Measurements from ENCODE around the gene QRICH1. TPM values are rescaled to one million over a fixed set of nuclear protein-coding genes. Genes with fewer than 3 reads are reported as not detected.

QRICH1 gene
- total RNA-seq, 2 experiments from 2014 or later = 210 to 255 TPM

DNA sequence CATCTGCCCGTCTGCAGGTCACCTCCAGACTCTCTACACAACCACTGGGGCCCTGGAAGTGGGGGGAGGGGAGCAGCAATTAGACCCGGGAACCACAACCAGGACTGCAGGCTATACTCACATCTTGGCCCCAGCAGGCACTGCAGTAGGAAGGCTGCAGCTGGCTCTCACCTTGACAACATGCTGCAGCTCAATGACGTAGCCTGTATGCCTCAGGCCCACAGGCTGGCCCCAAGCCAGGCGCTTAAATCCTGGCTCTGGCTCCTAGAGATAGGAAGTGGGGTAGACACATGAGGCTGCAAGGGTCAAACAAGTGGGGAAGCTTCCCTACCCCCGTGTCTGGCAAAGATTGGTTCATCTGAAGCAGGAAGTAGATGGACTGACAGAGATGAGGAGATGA lies 4.6 kb upstream of the QRICH1 start:
- ChIA-PET POLR2A (no interaction called here), CTCF (no interaction called here)
- peaks cover 58% of the 10 kb centered on the region for H3K36me3 ChIP-seq (ENCODE audit: insufficient read depth, low read length)
- H3K4me3 Mint-ChIP-seq = peak overlapping the region; percentile 31
- no peak overlapping the region for H3K4me3 ChIP-seq (ENCODE audit: low read length)
- no peaks in the 10 kb centered on the region for H3K27me3 Mint-ChIP-seq
- H3K9me3 ChIP-seq (ENCODE audit: control insufficient read depth in 1 of 2, insufficient read depth in 1 of 2, low read length in 2 of 2) = no peaks in the 10 kb centered on the region
- ATAC-seq (ENCODE audit: poor library complexity) (no peak), DNase-seq (no peak)
- peaks cover 23% of the 10 kb centered on the region for H3K4me1 ChIP-seq (ENCODE audit: insufficient read depth, low read length)
- TF ChIP-seq, protein P1, sequence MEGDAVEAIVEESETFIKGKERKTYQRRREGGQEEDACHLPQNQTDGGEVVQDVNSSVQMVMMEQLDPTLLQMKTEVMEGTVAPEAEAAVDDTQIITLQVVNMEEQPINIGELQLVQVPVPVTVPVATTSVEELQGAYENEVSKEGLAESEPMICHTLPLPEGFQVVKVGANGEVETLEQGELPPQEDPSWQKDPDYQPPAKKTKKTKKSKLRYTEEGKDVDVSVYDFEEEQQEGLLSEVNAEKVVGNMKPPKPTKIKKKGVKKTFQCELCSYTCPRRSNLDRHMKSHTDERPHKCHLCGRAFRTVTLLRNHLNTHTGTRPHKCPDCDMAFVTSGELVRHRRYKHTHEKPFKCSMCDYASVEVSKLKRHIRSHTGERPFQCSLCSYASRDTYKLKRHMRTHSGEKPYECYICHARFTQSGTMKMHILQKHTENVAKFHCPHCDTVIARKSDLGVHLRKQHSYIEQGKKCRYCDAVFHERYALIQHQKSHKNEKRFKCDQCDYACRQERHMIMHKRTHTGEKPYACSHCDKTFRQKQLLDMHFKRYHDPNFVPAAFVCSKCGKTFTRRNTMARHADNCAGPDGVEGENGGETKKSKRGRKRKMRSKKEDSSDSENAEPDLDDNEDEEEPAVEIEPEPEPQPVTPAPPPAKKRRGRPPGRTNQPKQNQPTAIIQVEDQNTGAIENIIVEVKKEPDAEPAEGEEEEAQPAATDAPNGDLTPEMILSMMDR (IDR thresholded peaks at IDR 0.05) = no peak
- H3K9me3 Mint-ChIP-seq = no peaks in the 10 kb centered on the region
- H3K27me3 ChIP-seq (ENCODE audit: control insufficient read depth in 1 of 2, insufficient read depth in 2 of 2, low read length in 2 of 2) = no peaks in the 10 kb centered on the region
- H3K27ac Mint-ChIP-seq = no peak overlapping the region
- H3K4me1 Mint-ChIP-seq (ENCODE audit: low read depth) = peaks cover 20% of the 10 kb centered on the region
- intact Hi-C loops (cut with DNase I, micrococcal nuclease) = no loop called here
- no peak overlapping the region for H3K27ac ChIP-seq (ENCODE audit: low read depth in 1 of 2, low read length in 2 of 2)
- H3K36me3 Mint-ChIP-seq (ENCODE audit: low read depth) = peaks cover 69% of the 10 kb centered on the region

DNA sequence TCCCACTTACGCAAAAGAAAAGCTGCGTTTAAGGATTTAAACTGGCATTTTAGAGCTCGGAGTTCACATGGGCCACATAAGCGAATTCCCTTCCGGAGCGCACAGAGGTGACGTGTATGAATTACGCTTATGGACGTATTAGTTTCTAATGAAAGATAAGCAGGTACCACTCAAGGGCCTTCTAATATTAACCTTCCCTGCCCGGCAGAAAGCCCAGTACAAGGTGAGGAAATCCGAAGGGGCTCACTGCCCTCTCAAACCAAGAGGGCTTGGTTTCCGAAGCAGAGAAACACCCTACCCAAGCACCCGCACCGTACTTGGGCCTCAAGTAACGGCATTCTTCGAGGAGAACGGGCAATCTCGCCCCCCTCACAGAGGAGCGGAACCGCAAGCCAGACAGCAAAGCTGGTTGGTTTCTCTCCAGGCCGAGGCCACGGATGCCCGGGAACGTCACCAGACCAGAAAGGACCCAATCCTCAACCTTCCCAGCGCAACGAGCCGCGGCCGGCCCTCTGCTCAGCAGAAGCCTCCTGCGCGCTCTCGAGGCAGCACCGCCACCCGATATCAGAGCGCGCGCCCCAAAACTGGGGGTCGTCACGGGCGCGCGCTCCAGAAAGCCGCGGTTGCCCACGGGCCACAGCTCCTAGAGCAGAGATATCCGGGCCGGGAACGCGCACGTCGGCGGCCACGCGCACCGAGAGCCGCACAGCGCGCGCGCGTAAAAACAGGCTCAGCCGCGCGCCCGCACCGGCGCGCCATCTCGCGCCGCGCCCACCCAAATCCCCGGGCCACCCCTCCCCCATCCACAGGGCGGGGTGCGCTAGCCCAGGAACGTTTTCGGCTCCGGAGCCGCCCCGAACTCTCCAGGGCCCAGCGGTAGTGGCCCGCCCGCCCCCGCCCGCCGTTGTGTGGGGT lies 676 bp downstream of the QRICH1 start:
- Mint-ChIP-seq H3K36me3 (ENCODE audit: low read depth) (peaks cover 52% of the 10 kb centered on the region), H3K27me3 (no peaks in the 10 kb centered on the region), H3K9me3 (no peaks in the 10 kb centered on the region), H3K4me1 (ENCODE audit: low read depth) (peaks cover 47% of the 10 kb centered on the region), H3K27ac (peak overlapping the region; percentile 95), H3K4me3 (peak overlapping the region; percentile 96)
- ATAC-seq (ENCODE audit: poor library complexity) = peak; percentile 32
- Histone ChIP-seq H3K27ac (ENCODE audit: low read depth in 1 of 2, low read length in 2 of 2) (peak overlapping the region; percentile 74 to 93), H3K4me3 (ENCODE audit: low read length) (peak overlapping the region; percentile 87), H3K36me3 (ENCODE audit: insufficient read depth, low read length) (peaks cover 36% of the 10 kb centered on the region), H3K27me3 (ENCODE audit: control insufficient read depth in 1 of 2, insufficient read depth in 2 of 2, low read length in 2 of 2) (no peaks in the 10 kb centered on the region), H3K4me1 (ENCODE audit: insufficient read depth, low read length) (peaks cover 52% of the 10 kb centered on the region), H3K9me3 (ENCODE audit: control insufficient read depth in 1 of 2, insufficient read depth in 1 of 2, low read length in 2 of 2) (no peaks in the 10 kb centered on the region)
- TF ChIP-seq, protein P1 (IDR thresholded peaks at IDR 0.05) = no peak
- DNase-seq = peak; percentile 70 to 91 (median 80)
- ChIA-PET CTCF (interaction anchor here (0.7 to 3.8 kb wide), 17 partner anchors 10 to 458 kb away, joined by 3 to 28 read pairs (median 6); partner anchors contain the start of genes IMPDH2, NDUFAF3, QARS1 and SLC26A6), POLR2A (interaction anchor here (0.6 to 3.6 kb wide), 44 partner anchors 9 to 1475 kb away, joined by 3 to 92 read pairs (median 6); partner anchors contain the start of genes AMIGO3, ARIH2, CELSR3 and DAG1)
- intact Hi-C loops (cut with DNase I, micrococcal nuclease) = loop anchor here (1.0 to 5.0 kb wide), 5 partner anchors 62 to 1616 kb away; partner anchors contain the start of genes DAG1 (in 1 of the 2), NDUFAF3 (in 1 of the 2), RHOA (in 1 of the 2) and SCAP (in 1 of the 2)

DNA sequence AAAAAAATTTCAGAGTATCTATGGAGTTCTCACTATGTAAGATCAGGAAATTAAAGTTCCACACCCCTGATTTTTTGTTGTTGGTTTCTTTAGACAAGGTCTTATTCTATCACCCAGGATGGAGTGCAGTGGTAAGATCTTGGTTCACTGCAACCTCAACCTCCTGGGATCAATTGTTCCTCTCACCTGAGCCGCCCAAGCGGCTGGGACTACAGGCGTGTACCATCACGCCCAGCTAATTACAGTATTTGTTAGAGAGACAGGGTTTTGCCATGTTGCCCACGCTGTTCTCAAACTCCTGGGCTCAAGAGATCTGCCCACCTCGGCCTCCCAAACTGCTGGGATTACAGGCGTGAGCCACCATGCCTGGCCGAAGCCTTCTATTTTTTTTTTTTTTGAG lies 12.4 kb downstream of the QRICH1 start:
- no peak overlapping the region for H3K4me3 Mint-ChIP-seq
- H3K4me3 ChIP-seq (ENCODE audit: low read length) = no peak overlapping the region
- no peaks in the 10 kb centered on the region for H3K27me3 Mint-ChIP-seq
- H3K4me1 ChIP-seq (ENCODE audit: insufficient read depth, low read length) = peaks cover 9% of the 10 kb centered on the region
- peaks cover 36% of the 10 kb centered on the region for H3K36me3 ChIP-seq (ENCODE audit: insufficient read depth, low read length)
- H3K27ac Mint-ChIP-seq = no peak overlapping the region
- ChIA-PET POLR2A (interaction anchor here (1.5 kb wide), 1 partner anchor 12 kb away, joined by 7 read pairs; the partner anchor contains the start of gene QRICH1), CTCF (interaction anchor here (1.2 kb wide), 2 partner anchors 13 to 63 kb away, joined by 3 read pairs; partner anchors contain the start of gene QRICH1)
- intact Hi-C loops (cut with DNase I, micrococcal nuclease) = no loop called here
- TF ChIP-seq, protein P1 (IDR thresholded peaks at IDR 0.05) = no peak
- peaks cover 24% of the 10 kb centered on the region for H3K36me3 Mint-ChIP-seq (ENCODE audit: low read depth)
- H3K9me3 Mint-ChIP-seq = no peaks in the 10 kb centered on the region
- no peak overlapping the region for H3K27ac ChIP-seq (ENCODE audit: low read depth in 1 of 2, low read length in 2 of 2)
- no peaks in the 10 kb centered on the region for H3K9me3 ChIP-seq (ENCODE audit: control insufficient read depth in 1 of 2, insufficient read depth in 1 of 2, low read length in 2 of 2)
- H3K4me1 Mint-ChIP-seq (ENCODE audit: low read depth) = peaks cover 23% of the 10 kb centered on the region
- DNase-seq (no peak), ATAC-seq (ENCODE audit: poor library complexity) (no peak)
- no peaks in the 10 kb centered on the region for H3K27me3 ChIP-seq (ENCODE audit: control insufficient read depth in 1 of 2, insufficient read depth in 2 of 2, low read length in 2 of 2)
